Measurements from ENCODE around the gene TSPAN6. TPM values are rescaled to one million over a fixed set of nuclear protein-coding genes. Genes with fewer than 3 reads are reported as not detected.

TSPAN6 gene
- total and polyA plus RNA-seq, 2 of the 13 experiments (the other 11 are each of a cell fraction or from before 2014, with no cell fraction given): 78.9 to 133 TPM

- no peak for TF ChIP-seq HBP1 (CRISPR knock-in tag; IDR thresholded peaks at IDR 0.05; ENCODE audit: low read depth)
- TF ChIP-seq HDAC2 (CRISPR knock-in tag; IDR thresholded peaks at IDR 0.05): peak; percentile 56; the same call in 1 of the 2 replicates
- 0 out of 2 replicates have a peak, but pooled peaks have one; percentile 21 for TF ChIP-seq ZNF350 (CRISPR knock-in tag; IDR thresholded peaks at IDR 0.05; ENCODE audit: borderline replicate concordance, low read depth)
- no peak for TF ChIP-seq IRX3 (CRISPR knock-in tag; IDR thresholded peaks at IDR 0.05; ENCODE audit: borderline replicate concordance, low read depth)
- TF ChIP-seq ZNF318 (CRISPR knock-in tag; IDR thresholded peaks at IDR 0.05): no peak
- TF ChIP-seq ZBTB7B (CRISPR knock-in tag; IDR thresholded peaks at IDR 0.05): peak; percentile 25; the same call in 1 of the 2 replicates
- TF ChIP-seq KAT7 (CRISPR knock-in tag; IDR thresholded peaks at IDR 0.05; ENCODE audit: borderline replicate concordance): no peak
- TF ChIP-seq TFDP1 (CRISPR knock-in tag; IDR thresholded peaks at IDR 0.05; ENCODE audit: borderline replicate concordance): no peak
- TF ChIP-seq RCOR2 (CRISPR knock-in tag; IDR thresholded peaks at IDR 0.05): no peak
- peak; percentile 26; the same call in 1 of the 2 replicates for TF ChIP-seq THRA (CRISPR knock-in tag; IDR thresholded peaks at IDR 0.05; ENCODE audit: borderline replicate concordance)
Measured at GRCh38 chrX:100649550-100650356, 13.1 kb upstream of the TSPAN6 start (continued).

All from HepG2 (cell line).